Measurements from ENCODE around the gene AMH.
A peak's percentile ranks its signal among the peaks of the same experiment; 100 is the strongest.

Gene AMH

DNA sequence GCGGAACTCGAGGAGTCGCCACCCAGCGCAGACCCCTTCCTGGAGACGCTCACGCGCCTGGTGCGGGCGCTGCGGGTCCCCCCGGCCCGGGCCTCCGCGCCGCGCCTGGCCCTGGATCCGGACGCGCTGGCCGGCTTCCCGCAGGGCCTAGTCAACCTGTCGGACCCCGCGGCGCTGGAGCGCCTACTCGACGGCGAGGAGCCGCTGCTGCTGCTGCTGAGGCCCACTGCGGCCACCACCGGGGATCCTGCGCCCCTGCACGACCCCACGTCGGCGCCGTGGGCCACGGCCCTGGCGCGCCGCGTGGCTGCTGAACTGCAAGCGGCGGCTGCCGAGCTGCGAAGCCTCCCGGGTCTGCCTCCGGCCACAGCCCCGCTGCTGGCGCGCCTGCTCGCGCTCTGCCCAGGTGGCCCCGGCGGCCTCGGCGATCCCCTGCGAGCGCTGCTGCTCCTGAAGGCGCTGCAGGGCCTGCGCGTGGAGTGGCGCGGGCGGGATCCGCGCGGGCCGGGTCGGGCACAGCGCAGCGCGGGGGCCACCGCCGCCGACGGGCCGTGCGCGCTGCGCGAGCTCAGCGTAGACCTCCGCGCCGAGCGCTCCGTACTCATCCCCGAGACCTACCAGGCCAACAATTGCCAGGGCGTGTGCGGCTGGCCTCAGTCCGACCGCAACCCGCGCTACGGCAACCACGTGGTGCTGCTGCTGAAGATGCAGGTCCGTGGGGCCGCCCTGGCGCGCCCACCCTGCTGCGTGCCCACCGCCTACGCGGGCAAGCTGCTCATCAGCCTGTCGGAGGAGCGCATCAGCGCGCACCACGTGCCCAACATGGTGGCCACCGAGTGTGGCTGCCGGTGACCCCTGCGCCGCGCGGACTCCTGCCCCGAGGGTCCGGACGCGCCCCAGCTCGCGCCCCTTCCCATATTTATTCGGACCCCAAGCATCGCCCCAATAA, 2.3 kb downstream of the AMH start:
- no peak for DNase-seq

DNA sequence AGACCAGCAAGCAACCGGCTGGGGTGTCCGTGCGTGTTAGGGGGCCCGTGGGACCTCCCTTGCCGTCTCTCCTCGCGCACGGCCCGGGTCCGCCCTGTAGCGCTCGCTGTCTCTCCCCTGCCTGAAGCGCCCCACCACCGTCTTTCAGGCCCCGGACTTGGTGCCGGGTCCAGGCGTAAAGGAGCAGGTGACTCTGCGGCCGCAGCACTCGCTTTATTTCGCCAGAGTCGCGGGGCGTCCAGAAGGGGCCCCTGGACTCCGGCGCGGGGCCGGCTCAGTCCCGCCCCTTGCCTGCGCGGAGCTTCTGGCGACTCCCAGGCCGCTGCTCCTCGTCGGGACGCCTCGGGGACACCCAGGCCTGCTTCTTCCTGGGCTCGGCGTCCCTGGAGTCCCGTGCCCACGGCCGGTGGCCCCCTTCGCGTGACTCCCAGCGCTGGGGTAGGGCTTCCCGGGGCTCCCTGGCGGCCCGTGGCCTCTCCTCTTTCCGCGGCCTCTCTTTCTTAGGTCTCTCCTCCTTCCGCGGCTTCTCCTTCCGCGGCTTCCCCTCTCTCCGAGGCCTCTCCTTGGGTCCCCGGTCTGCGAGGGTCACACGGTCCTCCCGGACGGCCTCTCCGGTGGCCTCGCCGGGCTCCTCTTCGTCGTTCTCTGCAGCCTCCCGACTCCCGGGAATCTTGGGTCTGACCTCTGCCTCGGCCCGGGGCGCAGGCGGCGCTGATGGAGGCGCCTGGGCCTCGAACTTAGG, 3.1 kb downstream of the AMH start:
- DNase-seq, result no peak

- no peak for DNase-seq
Measured at GRCh38 chr19:2252797-2253105, 3.6 kb downstream of the AMH start.

- DNase-seq, result peak in 2 of 4 experiments; percentile 47 to 62
Measured at GRCh38 chr19:2253106-2254063, 4.3 kb downstream of the AMH start.

DNA sequence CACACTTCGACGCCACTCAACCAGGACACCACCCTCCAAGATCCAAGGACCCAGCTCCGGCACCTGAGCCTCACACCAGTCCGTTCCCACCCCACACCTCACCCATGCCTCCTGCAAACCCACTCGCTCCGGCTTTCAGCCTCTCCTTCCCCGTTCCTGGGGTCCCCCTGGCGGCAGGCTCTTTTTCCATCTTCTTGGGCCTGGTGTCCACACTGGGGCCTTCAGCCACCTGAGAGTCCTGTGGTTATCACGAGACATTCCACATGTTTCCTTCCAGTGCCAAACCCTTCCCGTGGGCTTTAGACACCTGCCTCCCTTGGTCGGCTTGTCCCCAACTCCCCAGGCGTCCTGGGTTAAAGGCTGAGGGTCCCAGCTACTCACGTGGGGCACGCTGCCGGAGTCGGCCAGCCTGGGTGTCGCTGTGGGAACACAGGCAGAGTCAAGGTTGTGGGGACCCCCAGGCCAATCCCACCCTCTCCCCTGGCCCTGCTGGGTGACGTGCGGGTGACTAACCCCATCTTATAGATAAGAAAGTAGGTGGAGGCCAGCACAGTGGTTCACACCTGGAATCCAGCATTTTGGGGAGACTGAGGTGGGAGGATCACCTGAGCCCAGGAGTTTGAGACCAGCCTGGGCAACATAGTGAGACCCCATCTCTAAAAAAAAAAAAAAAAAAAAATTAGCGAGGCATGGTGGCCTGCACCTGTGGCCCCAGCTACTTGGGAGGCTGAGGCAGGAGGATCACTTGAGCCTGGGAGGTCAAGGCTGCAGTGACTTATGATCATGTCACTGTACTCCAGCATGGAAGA, 5.1 kb downstream of the AMH start:
- no peak for DNase-seq

DNA sequence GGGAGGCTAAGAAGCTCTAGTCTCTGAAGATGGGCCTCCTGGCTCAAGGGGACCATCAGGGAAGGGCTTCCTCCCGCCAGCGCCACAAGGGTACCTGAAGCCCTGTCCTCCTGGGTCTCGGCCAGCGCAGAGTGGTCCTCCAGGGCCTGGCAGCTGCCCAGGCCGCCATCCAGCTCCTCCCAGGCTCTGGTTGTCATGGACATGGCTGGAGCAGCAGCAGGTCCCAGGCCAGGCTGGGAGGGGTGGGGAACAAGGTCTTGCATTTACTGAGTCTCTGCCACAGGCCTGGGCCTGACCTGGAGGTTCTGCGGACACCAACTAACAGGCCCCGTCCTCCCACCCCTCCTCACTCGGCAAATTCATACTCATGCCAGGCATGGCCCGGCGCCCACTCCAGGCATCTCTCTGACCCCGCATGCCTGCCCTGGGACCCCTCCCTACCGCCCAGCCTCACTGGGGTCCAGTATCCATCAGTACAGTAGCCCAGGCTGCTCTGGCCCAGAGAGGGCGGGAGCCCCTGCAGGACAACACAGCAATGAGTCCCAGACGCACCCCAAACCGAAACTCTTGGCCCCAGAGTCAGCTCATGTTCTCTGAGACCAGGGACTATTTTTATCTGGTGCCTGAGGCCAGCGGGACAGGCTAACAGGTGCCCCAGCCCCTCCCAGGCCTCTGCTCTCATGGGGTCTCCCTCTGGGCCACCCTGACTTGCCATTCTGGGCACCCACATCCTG, 6.2 kb downstream of the AMH start:
- no peak for DNase-seq

DNA sequence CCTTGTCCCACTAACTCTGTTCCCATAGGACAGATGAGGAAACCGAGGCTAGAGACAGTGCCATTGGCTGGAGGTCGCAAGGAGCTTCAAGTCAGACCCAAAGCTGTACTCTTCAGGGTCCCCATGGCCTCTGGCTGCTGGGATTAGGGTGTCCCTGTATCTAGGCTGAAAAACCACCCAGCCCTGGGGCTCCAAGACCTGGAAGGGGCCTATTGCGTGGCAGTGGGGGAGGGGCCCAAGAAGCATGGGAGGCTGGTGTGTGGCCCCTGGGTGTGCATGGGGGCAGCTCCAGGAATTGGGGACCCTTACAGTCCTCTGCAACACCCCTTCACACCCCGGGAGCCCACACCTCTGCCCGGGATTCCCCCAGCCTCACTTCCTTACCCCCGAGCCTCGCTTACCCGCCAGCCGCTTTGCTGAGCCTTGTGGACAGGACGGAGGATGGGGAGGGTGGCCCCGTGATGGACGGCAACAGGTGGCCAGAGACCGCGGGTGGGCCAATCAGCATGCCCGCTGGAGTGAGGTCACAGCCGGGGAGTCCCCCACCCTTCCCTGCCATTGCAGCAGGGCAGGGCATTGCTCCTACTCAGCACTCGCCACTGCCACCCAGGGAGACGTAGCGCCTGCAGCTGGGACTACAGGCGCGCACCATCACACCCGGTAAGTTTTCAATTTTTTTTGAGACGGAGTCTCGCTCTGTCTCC, 7.0 kb downstream of the AMH start, which contains the start of gene JSRP1:
Gene JSRP1, minus strand, starts transcription at position 436 of the 704 bp plus-strand sequence. CDS start 1,103 bp downstream, outside the sequence.
- no peak for DNase-seq

GRCh38 chr19:2259336-2259735, 10.2 kb downstream of the AMH start:
- no peak for DNase-seq

DNA sequence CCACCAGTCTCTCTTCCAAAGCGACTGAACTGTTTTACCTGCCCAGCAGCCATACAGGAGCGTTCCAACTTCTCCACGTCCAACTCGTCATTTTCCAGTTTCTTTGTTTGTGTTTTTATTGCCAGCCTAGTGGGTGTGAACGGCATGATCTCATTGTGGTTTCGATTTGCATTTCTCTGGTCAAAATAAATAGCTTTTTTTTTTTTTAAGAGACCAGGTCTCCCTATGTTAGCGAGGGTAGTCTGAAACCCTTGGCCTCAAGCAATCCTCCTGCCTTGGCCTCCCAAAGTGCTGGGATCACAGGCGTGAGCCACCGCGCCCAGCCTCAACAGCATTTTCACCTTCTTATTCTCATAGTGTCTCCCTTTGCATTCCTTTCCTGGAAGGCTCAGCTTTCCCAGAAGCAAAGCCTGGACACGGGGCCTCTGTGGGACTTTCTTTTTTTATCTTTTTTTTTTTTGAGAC, 11.2 kb downstream of the AMH start:
- no peak for DNase-seq

DNA sequence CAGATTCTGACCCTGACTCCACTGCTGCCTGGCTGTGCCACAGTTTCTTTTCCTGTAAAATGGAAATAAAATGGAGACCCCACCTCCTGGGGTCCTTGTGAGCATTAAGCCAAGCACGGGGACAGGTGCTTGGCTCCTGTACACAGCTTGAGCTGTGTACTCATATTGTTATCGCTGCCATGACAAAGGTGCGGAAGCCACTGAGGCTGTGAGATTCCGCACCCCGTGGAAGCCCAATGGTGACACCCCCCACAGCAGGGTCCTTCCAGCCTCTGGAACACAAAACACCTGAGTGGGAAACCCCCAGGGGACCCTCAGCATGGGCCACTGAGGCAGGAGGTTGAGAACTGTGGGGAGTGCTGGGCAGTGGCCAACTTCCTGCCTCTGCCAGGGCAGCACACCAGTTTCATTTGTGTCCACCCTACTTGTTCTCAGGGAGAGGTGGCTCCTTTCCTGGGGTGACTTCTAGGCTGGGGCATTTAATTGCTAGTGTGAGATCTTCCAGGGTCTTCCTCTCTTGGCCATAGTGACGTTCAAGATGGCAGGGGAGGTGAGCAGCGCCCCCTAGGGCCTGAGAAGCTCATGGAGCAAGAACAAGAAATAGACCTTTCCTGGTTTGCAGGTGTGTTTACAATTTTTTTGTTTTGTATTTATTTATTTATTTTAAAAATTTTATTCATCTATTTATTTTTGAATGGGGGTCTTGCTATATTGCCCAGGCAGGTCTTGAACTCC, 12.5 kb downstream of the AMH start:
- peak in 1 of 4 experiments; percentile 41 for DNase-seq

DNA sequence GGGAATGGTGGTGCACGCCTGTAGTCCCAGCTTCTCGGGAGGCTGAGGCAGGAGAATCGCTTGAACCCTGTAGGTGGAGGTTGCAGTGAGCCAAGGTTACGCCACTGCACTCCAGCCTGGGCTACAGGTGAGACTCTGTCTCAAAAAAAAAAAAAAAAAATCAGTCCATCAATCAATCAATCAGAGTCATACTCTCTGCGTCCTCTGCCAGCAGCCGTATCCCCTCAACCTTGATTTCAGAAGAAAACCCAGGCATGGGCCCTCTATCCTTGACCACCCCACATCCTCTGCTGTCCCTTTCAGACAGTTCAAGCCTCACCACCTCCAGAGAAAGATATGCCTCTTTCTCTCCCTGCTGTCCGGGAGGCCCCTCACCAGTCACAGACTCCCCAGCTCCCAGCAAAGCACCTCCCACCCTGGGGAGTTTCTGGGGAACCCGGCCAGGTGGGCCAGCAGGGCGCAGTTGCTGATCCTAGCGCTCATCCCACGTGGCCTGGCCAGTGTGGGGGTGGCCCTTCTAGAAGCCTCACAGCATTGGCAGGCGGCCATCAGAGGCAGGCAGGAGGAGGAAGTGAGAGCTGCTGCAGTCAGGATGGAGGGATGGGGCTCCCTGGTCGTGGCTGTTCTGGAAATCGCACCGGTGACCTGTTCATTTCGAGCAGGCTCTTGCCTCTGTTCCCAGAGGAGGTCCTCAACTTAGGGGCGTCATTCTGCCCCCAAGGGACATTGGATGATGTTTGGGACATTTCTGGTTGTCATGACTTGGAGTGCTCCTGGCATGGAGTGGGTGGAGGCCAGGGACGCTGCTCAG, 17.3 kb downstream of the AMH start:
- no peak for DNase-seq

GRCh38 chr19:2268480-2268830, 19.3 kb downstream of the AMH start:
- DNase-seq, result no peak

- no peak for DNase-seq
Measured at GRCh38 chr19:2268861-2269243, 19.7 kb downstream of the AMH start.

- DNase-seq, result peak; percentile 98 to 99 (median 99)
Measured at GRCh38 chr19:2269244-2270156, 20.4 kb downstream of the AMH start.

- DNase-seq, result peak in 1 of 4 experiments; percentile 43
Measured at GRCh38 chr19:2270157-2270422, 21.0 kb downstream of the AMH start.

DNA sequence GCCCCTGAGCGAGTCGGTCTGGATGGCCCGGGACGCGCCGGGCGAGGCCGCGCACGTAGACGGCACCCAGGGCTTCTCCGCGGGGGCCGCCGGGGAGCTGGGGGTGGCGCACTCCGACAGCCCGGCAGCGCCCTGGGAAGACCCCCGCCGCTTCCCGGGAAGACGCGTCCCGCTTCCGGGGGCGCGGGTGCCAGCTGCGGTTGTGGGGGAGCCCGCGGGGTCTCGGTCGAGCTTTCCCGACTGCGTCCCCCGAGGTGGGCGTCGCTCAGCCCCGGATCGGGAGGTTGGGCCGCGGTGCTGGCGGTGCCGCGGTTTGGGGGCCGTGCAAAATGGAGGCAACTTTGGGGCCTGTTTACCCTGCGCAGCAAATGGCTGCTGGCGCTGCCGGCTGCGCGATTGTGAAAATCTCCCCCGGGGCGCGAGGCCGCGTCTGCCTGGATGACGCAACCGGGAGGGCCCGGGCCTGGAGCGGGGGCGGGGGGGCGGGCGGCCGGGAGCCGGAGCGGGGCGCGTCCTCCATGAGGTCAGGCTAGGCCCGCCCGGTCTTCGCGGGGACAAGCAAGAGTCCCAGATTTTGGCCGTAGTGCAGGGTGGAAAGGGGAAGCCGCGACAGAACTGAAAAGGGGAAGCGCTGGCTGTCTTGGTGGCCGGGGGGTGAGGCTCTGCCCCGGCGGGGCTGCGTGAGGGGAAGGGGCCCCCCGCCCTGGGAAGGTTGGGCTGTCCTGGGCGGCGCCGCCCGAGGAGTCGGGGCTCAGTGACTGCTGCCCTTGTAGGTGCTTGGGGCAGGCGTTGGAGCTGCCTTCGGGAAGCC, 21.5 kb downstream of the AMH start:
- DNase-seq, result peak in 3 of 4 experiments; percentile 31 to 51 (median 43)

Measured in activated naive CD4-positive, alpha-beta T cell (primary cell).